ENCODE results near the gene COCH. TPM values are rescaled to one million over a fixed set of nuclear protein-coding genes. Genes with fewer than 3 reads are reported as not detected.
"Not testable (repeated sequence)": the region's sequence is repeated elsewhere in the genome, so short reads cannot be mapped to it uniquely, and the experiment has no call there.

Gene COCH
- total RNA-seq, 1 donor from 2014 or later = 0.80 TPM

DNA sequence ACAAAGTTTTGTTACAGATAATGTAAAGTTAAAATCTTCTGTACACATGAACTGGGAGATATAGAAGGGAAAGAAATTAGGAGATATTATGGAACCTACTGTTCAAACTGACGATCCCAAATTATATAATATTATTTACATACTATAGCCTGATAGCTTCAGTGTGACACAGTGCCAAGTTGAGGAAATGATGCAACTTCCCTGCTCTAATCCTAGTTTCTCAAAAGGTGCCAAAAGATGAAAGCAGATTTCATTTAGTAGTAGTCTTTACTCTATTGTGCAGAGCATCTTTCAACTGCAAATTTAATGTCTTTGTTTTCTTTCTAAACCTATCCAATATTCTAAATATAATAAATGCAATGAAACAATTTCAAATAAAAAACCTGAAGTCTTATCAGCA lies 46.9 kb downstream of the COCH start:
- intact Hi-C loops (cut with micrococcal nuclease) = no loop called here

DNA sequence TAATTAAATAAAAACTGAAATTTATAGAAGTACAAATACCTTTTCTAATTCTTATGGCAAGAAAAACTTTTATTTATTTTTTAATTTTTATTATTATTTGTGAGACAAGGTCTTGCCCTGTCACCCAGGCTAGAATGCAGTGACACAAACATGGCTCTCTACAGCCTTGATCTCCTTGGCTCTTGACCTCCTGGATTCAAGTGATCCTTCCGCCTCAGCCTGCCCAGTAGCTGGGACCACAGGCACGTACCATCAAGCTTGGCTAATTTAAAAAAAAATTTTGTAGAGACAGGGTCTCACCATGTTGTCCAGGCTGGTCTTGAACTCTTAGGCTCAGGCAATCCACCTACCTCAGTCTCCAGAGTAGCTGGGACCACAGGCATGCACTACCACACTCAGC lies 47.4 kb downstream of the COCH start:
- intact Hi-C loops (cut with micrococcal nuclease) = no loop called here

- intact Hi-C loops (cut with micrococcal nuclease) = no loop called here
Measured at GRCh38 chr14:30925254-30925653, 50.9 kb downstream of the COCH start.

- intact Hi-C loops (cut with micrococcal nuclease) = no loop called here
Measured at GRCh38 chr14:30928462-30928861, 54.1 kb downstream of the COCH start.

DNA sequence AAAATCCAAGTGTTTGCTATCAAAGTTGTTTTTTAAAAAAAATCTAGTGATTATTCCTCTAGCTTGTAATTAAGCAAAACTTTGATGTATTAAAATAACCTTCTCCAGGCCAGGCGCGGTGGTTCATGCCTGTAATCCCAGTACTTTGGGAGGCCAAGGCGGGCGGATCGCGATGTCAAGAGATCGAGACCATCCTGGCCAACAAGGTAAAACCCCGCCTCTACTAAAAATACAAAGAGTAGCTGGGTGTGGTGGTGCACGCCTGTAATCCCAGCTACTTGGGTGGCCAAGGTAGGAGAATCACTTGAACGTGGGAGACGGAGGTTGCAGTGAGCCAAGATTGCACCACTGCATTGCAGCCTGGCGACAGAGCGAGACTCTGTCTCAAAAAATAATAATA lies 59.6 kb downstream of the COCH start:
- intact Hi-C loops (cut with micrococcal nuclease) = not testable (repeated sequence)

GRCh38 chr14:30935445-30935844 lies 61.1 kb downstream of the COCH start:
- intact Hi-C loops (cut with micrococcal nuclease) = no loop called here

DNA sequence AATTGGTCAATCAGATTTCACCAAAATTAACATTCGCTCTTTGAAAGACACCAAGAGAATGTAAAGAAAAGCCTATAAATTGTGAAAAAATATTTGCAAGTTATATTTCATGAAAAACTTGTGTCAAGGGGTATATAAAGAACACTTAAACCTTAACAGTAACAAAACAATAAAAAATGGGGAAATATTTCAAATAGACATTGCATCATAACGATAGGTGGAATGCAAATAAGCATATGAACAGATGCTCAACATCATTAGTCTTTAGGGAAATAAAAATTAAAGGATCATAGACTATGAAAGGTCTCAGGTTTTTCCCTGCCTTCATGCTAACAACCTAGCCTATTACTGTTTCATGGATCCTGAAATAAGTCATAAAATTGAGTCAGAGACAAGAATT lies 64.3 kb downstream of the COCH start:
- intact Hi-C loops (cut with micrococcal nuclease) = no loop called here

Other genes starting within 250 kb of the COCH start
- gene AP4S1, start 151.1 kb downstream of the COCH start, total RNA-seq = 6.7 and 8.3 TPM in 2 replicates
- 23.1 and 25.8 TPM in 2 replicates for gene STRN3, start 151.8 kb downstream of the COCH start, total RNA-seq